Spleen (tissue), 11 donors: Measurements from ENCODE around the gene C7orf33. TPM values are rescaled to one million over a fixed set of nuclear protein-coding genes. Genes with fewer than 3 reads are reported as not detected.

ENCODE experiments used
- DNase-seq: peaks from one replicate; pipeline ENCODE4 v3.0.0-alpha.2; 2020
- H3K27ac ChIP-seq, 8 donors: fragments of 200-600 bp; sonication (generic) in 7 of 8; 1 replicate in 4 of 8; 2 replicates in 4 of 8; pipeline versions ENCODE4 v1.5.0 to v1.8.0; 2016 to 2021; ENCODE audit warnings: inconsistent platforms in 4 of 8, mild to moderate bottlenecking in 4 of 8, moderate library complexity in 1 of 8
- H3K27me3 ChIP-seq, 7 donors: fragments of 200-600 bp; sonication (generic) in 6 of 7; replicated peaks in 1 of 7; 1 replicate in 4 of 7; 2 replicates in 3 of 7; pipeline versions ENCODE4 v1.5.0 to v1.8.0; 2016 to 2021; ENCODE audit warnings: inconsistent platforms in 3 of 7, mild to moderate bottlenecking in 1 of 7
- H3K36me3 ChIP-seq, 6 donors: fragments of 200-600 bp; sonication (generic) in 5 of 6; 1 replicate in 4 of 6; 2 replicates in 2 of 6; pipeline versions ENCODE4 v1.5.0 to v1.8.0; 2016 to 2021; ENCODE audit warnings: inconsistent platforms in 2 of 6
- H3K4me1 ChIP-seq, 6 donors: fragments of 200-600 bp; sonication (generic) in 5 of 6; 1 replicate in 3 of 6; 2 replicates in 3 of 6; pipeline versions ENCODE4 v1.5.0 to v1.8.0; 2016 to 2021; ENCODE audit warnings: inconsistent platforms in 3 of 6
- H3K4me3 ChIP-seq, 8 donors: fragments of 200-600 bp; sonication (generic) in 7 of 8; 1 replicate in 4 of 8; 2 replicates in 4 of 8; pipeline versions ENCODE4 v1.5.0 to v1.8.0; 2016 to 2021; ENCODE audit warnings: inconsistent platforms in 4 of 8, mild to moderate bottlenecking in 4 of 8, moderate library complexity in 2 of 8
- H3K9me3 ChIP-seq, 8 donors: fragments of 200-600 bp; sonication (generic) in 7 of 8; 1 replicate in 4 of 8; 2 replicates in 4 of 8; pipeline versions ENCODE4 v1.5.0 to v1.8.0; 2016 to 2021; ENCODE audit warnings: inconsistent platforms in 4 of 8
- CTCF ChIP-seq, 11 experiments: fragments of 200-600 bp in 7 of 11; fragments of 450-650 bp in 4 of 11; sonication (generic) in 4 of 11; IDR thresholded peaks in 8 of 11; conservative IDR thresholded peaks in 3 of 11; 1 replicate in 7 of 11; 2 replicates in 4 of 11; pipeline versions ENCODE4 v1.4.0 to v1.8.0; 2016 to 2021; ENCODE audit warnings: antibody characterized with exemption in 11 of 11, inconsistent platforms in 4 of 11, mild to moderate bottlenecking in 1 of 11
- POLR2A ChIP-seq, 3 donors: fragments of 450-650 bp; IDR thresholded peaks; one replicate each; pipeline ENCODE4 v1.5.1; 2017; ENCODE audit warnings: antibody characterized with exemption in 3 of 3, mild to moderate bottlenecking in 1 of 3
- POLR2AphosphoS5 ChIP-seq, 3 donors: sonication (generic); formaldehyde crosslinking; IDR thresholded peaks; one replicate each; pipeline ENCODE4 v1.5.1; 2017; ENCODE audit warnings: antibody characterized with exemption in 3 of 3
- WGBS, 5 donors: extraction: QIAGEN DNeasy Blood & Tissue Kit in 3 of 5; methylation state at CpG; one replicate each; pipeline versions ENCODE4 v1.1.5 to v1.1.7; 2013 to 2018; 5-methylcytosine and 5-hydroxymethylcytosine counted together
- intact Hi-C: fragments of 100-400 bp; cut with DNase I; formaldehyde crosslinking; loops from one replicate; pipeline ENCODE4 v1.15.0; 2023; ENCODE audit warnings: low total_unique reads
- polyA plus RNA-seq, 3 donors: library from polyadenylated mRNA; stranded (reverse); fragments of 200-250 nt; gene quantifications; one replicate each; pipeline ENCODE4 v1.2.1, GENCODE V29; 2013
- total RNA-seq, 7 donors: library from RNA; depleted of rRNA in 3 of 7; stranded (reverse); fragments of >200 nt in 3 of 7; fragmentation: NEBNext Ultra II Directional in 4 of 7; extraction: Animal tissue kit (Norgen Biotek cat#: 25700) in 4 of 7; gene quantifications; one replicate each; pipeline versions ENCODE4 v1.1.0 to v1.2.1, GENCODE V29; 2016 to 2021
- donor health status: healthy with polysubstance abuse.
- donor health status: DM: no; HTN: no; CAD: no; lungs with moderate emphysema.
- donor health status: DM: no; HTN: no; CAD: no.
- donor health status: Bipolar disorder and iron deficiency.
- donor health status: healthy.
- donor health status: DM: no; HTN: no; CAD: no.
- donor health status: DM: yes; HTN: yes; CAD: no.

The C7orf33 gene
- total and polyA plus RNA-seq, 10 donors, result not detected

DNA sequence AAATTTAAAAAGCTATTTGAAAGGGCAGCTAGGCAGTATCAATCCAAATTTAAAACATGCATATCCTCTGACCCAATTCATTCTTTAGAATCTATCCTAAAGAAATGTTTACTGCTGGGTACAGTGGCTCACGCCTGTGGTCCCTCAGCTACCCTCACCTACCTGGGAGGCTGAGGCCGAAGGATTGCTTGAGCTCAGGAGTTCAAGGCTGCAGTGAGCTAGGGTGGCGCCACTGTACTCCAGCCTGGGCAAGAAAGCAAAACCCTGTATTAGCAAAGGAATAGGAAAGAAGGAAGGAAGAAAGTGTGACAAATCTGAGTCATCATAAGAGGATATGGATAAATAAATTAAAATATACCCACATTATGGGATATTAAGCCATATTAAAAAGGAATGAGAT, 36.3 kb downstream of the C7orf33 start:
- H3K27me3 ChIP-seq, result no peaks in the 10 kb centered on the region
- TF ChIP-seq CTCF (IDR thresholded peaks at IDR 0.05 in 8 of 11, conservative IDR thresholded peaks at IDR 0.05 in 3 of 11), result no peak
- no peak for TF ChIP-seq POLR2AphosphoS5 (IDR thresholded peaks at IDR 0.05)
- no peak for TF ChIP-seq POLR2A (IDR thresholded peaks at IDR 0.05)

DNA sequence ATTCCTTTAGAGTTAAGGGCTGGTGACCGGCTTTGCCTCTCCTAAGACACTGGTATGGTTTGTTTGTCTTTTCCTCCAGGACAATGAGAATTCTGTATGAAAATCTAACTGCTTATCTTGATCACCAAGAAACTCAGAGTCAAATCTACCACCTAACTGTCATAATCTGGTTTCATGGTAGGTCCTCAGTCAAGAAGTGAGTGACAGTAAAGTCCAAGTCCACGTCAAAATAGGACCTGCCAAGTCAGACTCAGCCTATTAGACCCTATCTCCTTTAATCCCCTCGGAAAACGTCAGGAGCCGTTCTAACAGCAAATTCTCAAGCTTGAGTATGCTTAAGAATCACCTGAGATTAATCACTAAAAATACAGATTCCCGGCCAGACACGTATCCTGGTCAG, 37.4 kb downstream of the C7orf33 start:
- H3K9me3 ChIP-seq, result no peaks in the 10 kb centered on the region
- H3K27me3 ChIP-seq, result no peaks in the 10 kb centered on the region
- H3K4me3 ChIP-seq, result no peak overlapping the region
- H3K27ac ChIP-seq, result no peak overlapping the region
- intact Hi-C loops, result no loop called here
- TF ChIP-seq CTCF (IDR thresholded peaks at IDR 0.05 in 8 of 11, conservative IDR thresholded peaks at IDR 0.05 in 3 of 11) (no peak), POLR2A (IDR thresholded peaks at IDR 0.05) (no peak), POLR2AphosphoS5 (IDR thresholded peaks at IDR 0.05) (no peak)
- no peaks in the 10 kb centered on the region for H3K36me3 ChIP-seq
- DNase-seq, result no peak
- peaks cover 0 to 51% (median 32%) of the 10 kb centered on the region in 6 donors for H3K4me1 ChIP-seq
- WGBS, 5 donors, result 65 to 78% (median 69%) methylated on average over 7 of the region's 7 CpGs

More for the DNA sequence above, 36.3 kb downstream of the C7orf33 start:
- peaks cover 0 to 56% (median 32%) of the 10 kb centered on the region in 6 donors for H3K4me1 ChIP-seq
- intact Hi-C loops, result no loop called here
- H3K9me3 ChIP-seq, result no peaks in the 10 kb centered on the region
- 78 to 94% (median 85%) methylated on average over 3 of the region's 3 CpGs for WGBS, 5 donors
- no peaks in the 10 kb centered on the region for H3K36me3 ChIP-seq
- no peak for DNase-seq
- no peak overlapping the region for H3K27ac ChIP-seq
- H3K4me3 ChIP-seq, result no peak overlapping the region

DNA sequence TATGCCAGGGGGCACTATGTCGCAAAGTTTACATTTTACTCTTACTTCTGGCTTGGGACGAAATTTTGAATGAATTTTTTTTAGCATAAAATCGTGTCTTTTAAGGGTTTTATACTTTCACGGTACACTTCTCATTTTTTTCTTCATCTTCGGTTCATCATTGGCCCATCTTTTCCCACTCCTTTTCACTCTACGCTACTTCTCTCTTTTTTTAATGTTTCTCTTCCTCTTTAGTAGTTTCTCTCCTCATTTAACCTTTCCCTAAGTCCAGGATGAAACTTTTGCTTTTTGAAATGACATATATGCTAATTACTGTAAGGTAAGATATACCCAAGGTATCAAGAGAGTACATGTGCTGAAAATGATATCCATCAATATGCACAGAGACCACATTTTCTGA, 39.5 kb downstream of the C7orf33 start:
- TF ChIP-seq POLR2A (IDR thresholded peaks at IDR 0.05) (no peak), CTCF (IDR thresholded peaks at IDR 0.05 in 8 of 11, conservative IDR thresholded peaks at IDR 0.05 in 3 of 11) (no peak), POLR2AphosphoS5 (IDR thresholded peaks at IDR 0.05) (no peak)
- Histone ChIP-seq H3K27ac (no peak overlapping the region), H3K36me3 (no peaks in the 10 kb centered on the region), H3K27me3 (no peaks in the 10 kb centered on the region), H3K9me3 (no peaks in the 10 kb centered on the region), H3K4me3 (no peak overlapping the region), H3K4me1 (peaks cover 0 to 34% (median 20%) of the 10 kb centered on the region in 6 donors)
- intact Hi-C loops, result no loop called here
- WGBS, 5 donors, result 54 to 66% (median 58%) methylated on average over 6 of the region's 6 CpGs
- no peak for DNase-seq

- Histone ChIP-seq H3K9me3 (no peaks in the 10 kb centered on the region), H3K36me3 (no peaks in the 10 kb centered on the region), H3K27me3 (no peaks in the 10 kb centered on the region), H3K4me1 (peaks cover 0 to 17% (median 8%) of the 10 kb centered on the region in 6 donors), H3K27ac (no peak overlapping the region), H3K4me3 (no peak overlapping the region)
- intact Hi-C loops, result no loop called here
- 83 to 90% (median 87%) methylated on average over 6 of the region's 6 CpGs for WGBS, 5 donors
- TF ChIP-seq CTCF (IDR thresholded peaks at IDR 0.05 in 8 of 11, conservative IDR thresholded peaks at IDR 0.05 in 3 of 11), result no peak
- no peak for DNase-seq
These were observed 43.2 kb downstream of the C7orf33 start for GRCh38 chr7:148633761-148634160.
